Measurements from ENCODE around the gene PCDHB5. TPM values are rescaled to one million over a fixed set of nuclear protein-coding genes. Genes with fewer than 3 reads are reported as not detected.
A peak's percentile ranks its signal among the peaks of the same experiment; 100 is the strongest.
"Not testable (repeated sequence)": the region's sequence is repeated elsewhere in the genome, so short reads cannot be mapped to it uniquely, and the experiment has no call there.

Gene PCDHB5
- total RNA-seq, 1 donor from 2014 or later: 0.63 TPM

DNA sequence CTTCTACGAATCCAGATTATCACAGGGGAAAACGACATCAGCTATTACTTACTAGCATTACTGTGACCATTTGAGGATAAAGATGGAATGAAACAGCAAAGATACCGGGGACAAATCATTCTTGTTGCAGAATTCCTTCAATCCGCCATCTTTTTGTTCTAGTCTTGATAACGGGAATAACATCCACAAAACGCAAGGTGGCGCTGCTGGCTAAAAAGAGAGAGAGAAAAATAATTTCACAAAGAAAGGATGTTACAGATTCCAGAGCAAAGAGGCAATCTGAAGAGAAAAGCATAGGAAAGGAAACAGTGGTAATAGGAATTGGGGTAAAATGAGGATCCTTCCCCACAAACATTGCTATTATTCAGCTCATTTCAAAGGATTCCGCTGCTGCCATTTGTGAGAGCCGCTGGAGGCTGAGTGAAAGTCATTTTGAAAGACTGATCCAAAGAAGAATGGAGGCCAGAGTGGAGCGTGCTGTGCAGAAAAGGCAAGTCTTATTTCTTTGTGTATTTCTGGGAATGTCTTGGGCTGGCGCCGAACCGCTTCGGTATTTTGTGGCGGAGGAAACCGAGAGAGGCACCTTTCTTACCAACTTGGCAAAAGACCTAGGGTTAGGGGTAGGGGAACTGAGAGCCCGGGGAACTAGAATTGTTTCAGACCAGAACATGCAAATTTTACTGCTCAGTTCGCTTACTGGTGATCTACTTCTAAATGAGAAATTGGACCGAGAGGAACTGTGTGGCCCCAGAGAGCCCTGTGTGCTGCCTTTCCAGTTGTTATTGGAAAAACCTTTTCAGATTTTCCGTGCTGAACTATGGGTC is 37.6 kb downstream of the PCDHB5 start, which contains the start of gene PCDHB7:
Gene PCDHB7 (plus strand): TSS at position 264 of the 824 bp plus-strand sequence. CDS start 192 bp downstream, at position 456.
- DNase-seq (ENCODE audit: low read depth): no peak
- no peak within 1 kb of the TSS for H3K4me3 ChIP-seq (ENCODE audit: low read depth, low read length)
- TF ChIP-seq, protein P1, sequence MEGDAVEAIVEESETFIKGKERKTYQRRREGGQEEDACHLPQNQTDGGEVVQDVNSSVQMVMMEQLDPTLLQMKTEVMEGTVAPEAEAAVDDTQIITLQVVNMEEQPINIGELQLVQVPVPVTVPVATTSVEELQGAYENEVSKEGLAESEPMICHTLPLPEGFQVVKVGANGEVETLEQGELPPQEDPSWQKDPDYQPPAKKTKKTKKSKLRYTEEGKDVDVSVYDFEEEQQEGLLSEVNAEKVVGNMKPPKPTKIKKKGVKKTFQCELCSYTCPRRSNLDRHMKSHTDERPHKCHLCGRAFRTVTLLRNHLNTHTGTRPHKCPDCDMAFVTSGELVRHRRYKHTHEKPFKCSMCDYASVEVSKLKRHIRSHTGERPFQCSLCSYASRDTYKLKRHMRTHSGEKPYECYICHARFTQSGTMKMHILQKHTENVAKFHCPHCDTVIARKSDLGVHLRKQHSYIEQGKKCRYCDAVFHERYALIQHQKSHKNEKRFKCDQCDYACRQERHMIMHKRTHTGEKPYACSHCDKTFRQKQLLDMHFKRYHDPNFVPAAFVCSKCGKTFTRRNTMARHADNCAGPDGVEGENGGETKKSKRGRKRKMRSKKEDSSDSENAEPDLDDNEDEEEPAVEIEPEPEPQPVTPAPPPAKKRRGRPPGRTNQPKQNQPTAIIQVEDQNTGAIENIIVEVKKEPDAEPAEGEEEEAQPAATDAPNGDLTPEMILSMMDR (conservative IDR thresholded peaks at IDR 0.05; ENCODE audit: low read depth, low read length): peak; percentile 51

DNA sequence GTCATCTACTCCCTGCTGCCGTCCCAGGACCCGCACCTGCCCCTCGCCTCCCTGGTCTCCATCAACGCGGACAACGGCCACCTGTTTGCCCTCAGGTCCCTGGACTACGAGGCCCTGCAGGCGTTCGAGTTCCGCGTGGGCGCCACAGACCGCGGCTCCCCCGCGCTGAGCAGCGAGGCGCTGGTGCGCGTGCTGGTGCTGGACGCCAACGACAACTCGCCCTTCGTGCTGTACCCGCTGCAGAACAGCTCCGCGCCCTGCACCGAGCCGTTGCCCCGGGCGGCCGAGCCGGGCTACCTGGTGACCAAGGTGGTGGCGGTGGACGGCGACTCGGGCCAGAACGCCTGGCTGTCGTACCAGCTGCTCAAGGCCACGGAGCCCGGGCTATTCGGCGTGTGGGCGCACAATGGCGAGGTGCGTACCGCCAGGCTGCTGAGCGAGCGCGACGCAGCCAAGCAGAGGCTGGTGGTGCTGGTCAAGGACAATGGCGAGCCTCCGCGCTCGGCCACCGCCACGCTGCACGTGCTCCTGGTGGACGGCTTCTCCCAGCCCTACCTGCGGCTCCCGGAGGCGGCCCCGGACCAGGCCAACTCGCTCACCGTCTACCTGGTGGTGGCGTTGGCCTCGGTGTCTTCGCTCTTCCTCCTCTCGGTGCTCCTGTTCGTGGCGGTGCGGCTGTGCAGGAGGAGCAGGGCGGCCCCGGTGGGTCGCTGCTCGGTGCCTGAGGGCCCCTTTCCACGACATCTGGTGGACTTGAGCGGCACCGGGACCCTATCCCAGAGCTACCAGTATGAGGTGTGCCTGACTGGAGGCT is 39.5 kb downstream of the PCDHB5 start:
- H3K4me3 ChIP-seq (ENCODE audit: low read depth, low read length); DNase-seq (ENCODE audit: low read depth): not testable (repeated sequence)

DNA sequence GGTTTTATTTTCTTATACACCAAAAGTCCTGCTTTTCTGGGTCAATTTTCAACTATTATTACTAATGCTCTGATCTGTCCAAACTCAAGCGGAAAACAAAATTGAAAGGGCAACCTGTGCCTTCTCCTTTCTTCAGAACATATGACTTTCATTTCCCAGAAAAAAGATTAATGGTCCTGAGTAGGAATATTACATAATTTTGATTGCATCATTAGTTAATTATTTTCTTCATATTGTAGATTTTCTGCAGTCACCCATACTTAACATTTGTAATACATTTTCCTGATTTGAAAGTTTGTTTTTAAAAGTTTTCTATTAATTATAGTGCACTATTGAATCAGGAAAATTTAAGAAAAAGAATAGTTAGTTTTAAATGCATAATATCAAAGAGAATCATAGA is 40.9 kb downstream of the PCDHB5 start:
- no peak for DNase-seq (ENCODE audit: low read depth)
- TF ChIP-seq, protein P1 (conservative IDR thresholded peaks at IDR 0.05; ENCODE audit: low read depth, low read length): no peak
- no peak overlapping the region for H3K4me3 ChIP-seq (ENCODE audit: low read depth, low read length)

DNA sequence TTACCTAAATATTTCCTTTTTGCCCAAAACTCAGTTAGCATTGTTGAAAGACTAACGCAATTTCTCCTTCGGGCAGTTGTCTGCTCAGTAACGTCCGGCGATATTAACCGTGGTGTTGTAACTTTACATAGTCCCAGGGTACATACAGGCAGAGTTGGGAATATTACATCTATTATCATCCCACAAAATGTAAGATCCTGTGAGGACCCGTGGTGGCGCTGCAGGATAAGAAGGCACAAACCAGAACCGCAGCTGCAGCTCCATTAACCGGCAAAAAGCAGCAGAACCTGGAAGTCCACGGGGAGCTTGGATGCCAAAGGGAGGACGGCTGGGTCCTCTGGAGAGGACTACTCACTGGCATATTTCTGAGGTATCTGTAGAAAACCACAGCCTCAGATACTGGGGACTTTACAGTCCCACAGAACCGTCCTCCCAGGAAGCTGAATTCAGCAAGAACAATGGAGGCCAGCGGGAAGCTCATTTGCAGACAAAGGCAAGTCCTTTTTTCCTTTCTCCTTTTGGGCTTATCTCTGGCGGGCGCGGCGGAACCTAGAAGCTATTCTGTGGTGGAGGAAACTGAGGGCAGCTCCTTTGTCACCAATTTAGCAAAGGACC is 42.7 kb downstream of the PCDHB5 start, which contains the start of gene PCDHB8:
Gene PCDHB8 (plus strand): TSS at position 214 of the 615 bp plus-strand sequence. CDS start 245 bp downstream, at position 459.
- not testable (repeated sequence) for H3K4me3 ChIP-seq (ENCODE audit: low read depth, low read length); DNase-seq (ENCODE audit: low read depth)

DNA sequence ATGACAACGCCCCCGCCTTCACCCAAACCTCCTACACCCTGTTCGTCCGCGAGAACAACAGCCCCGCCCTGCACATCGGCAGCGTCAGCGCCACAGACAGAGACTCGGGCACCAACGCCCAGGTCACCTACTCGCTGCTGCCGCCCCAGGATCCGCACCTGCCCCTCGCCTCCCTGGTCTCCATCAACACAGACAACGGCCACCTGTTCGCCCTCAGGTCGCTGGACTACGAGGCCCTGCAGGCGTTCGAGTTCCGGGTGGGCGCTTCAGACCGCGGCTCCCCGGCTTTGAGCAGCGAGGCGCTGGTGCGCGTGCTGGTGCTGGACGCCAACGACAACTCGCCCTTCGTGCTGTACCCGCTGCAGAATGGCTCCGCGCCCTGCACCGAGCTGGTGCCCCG is 44.4 kb downstream of the PCDHB5 start:
- DNase-seq (ENCODE audit: low read depth); H3K4me3 ChIP-seq (ENCODE audit: low read depth, low read length): not testable (repeated sequence)

DNA sequence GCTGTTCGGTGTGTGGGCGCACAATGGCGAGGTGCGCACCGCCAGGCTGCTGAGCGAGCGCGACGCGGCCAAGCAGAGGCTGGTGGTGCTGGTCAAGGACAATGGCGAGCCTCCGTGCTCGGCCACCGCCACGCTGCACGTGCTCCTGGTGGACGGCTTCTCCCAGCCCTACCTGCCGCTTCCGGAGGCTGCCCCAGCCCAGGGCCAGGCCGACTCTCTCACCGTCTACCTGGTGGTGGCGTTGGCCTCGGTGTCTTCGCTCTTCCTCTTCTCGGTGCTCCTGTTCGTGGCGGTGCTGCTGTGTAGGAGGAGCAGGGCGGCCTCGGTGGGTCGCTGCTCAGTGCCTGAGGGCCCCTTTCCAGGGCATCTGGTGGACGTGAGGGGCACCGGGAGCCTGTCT is 44.9 kb downstream of the PCDHB5 start:
- H3K4me3 ChIP-seq (ENCODE audit: low read depth, low read length); DNase-seq (ENCODE audit: low read depth): not testable (repeated sequence)

DNA sequence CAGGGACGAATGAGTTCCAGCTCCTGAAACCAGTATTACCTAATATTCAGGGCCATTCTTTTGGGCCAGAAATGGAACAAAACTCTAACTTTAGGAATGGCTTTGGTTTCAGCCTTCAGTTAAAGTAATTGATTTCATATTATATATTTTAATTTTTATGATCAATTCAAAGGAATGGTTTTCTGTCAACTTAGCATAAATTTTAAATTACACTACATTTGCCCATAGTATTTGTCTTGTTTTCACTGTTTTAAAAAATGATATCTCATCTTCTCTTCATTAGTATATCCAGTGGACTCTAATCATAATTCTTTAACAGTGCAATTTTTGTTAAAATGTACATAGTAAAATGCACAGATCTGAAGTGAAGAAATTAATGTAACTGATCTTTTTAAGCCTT is 45.3 kb downstream of the PCDHB5 start:
- no peak for DNase-seq (ENCODE audit: low read depth)
- no peak overlapping the region for H3K4me3 ChIP-seq (ENCODE audit: low read depth, low read length)
- TF ChIP-seq, protein P1 (conservative IDR thresholded peaks at IDR 0.05; ENCODE audit: low read depth, low read length): no peak

DNA sequence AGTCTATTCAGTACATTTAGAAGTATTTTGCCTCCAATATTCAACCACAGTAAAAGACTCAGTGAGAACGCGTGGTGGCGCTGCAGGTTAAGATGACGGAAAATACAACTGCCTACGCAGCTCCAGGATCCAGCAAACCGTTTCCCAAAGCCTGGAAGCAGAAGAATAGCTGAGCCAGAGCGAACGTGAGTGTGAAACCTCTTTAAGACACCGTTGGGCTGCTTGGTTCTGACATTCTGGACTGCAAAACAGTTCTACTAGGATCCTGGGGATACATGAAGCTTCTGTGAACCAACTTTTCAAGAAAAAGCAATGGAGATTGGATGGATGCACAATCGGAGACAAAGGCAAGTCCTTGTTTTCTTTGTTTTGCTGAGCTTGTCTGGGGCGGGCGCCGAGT is 47.2 kb downstream of the PCDHB5 start, which contains the start of gene PCDHB16:
Gene PCDHB16 (plus strand): TSS at position 140 of the 400 bp plus-strand sequence. CDS start 173 bp downstream, at position 313.
- TF ChIP-seq, protein P1 (conservative IDR thresholded peaks at IDR 0.05; ENCODE audit: low read depth, low read length): peak; percentile 39
- DNase-seq (ENCODE audit: low read depth): no peak
- peak within 1 kb of the TSS; percentile 22 for H3K4me3 ChIP-seq (ENCODE audit: low read depth, low read length)

DNA sequence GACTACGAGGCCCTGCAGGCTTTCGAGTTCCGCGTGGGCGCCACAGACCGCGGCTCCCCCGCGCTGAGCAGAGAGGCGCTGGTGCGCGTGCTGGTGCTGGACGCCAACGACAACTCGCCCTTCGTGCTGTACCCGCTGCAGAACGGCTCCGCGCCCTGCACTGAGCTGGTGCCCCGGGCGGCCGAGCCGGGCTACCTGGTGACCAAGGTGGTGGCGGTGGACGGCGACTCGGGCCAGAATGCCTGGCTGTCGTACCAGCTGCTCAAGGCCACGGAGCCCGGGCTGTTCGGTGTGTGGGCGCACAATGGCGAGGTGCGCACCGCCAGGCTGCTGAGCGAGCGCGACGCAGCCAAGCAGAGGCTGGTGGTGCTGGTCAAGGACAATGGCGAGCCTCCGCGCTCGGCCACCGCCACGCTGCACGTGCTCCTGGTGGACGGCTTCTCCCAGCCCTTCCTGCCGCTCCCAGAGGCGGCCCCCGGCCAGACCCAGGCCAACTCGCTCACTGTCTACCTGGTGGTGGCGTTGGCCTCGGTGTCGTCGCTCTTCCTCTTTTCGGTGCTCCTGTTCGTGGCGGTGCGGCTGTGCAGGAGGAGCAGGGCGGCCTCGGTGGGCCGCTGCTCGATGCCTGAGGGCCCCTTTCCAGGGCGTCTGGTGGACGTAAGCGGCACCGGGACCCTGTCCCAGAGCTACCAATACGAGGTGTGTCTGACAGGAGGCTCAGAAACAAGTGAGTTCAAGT is 49.3 kb downstream of the PCDHB5 start:
- not testable (repeated sequence) for DNase-seq (ENCODE audit: low read depth); H3K4me3 ChIP-seq (ENCODE audit: low read depth, low read length)

All from epithelial cell of proximal tubule (primary cell).